ENCODE data around the gene P3R3URF.
A peak's percentile ranks its signal among the peaks of the same experiment; 100 is the strongest.

The P3R3URF gene

DNA sequence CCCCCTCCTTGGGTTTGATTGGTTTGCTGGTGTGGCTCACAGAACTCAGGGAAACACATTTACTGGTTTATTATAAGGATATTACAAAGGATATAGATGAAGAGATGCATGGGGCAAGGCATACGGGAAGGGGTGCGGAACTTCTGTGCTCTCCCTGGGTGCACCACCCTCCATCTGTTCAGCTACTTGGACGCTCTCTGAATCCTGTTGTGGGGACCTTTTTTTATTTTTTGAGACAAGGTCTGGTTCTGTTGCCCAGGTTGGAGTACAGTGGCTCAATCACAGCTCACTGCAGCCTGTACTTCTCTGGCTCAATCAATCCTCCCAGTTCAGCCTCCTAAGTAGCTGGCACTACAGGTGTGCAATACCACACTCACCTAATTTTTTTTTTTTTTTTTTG is 34.3 kb upstream of the P3R3URF start:
- Histone ChIP-seq H3K4me1 (ENCODE audit: control insufficient read depth, insufficient read depth, low read length, poor library complexity, severe bottlenecking) (no peaks in the 10 kb centered on the region), H3K9me3 (ENCODE audit: control insufficient read depth, low read length) (no peaks in the 10 kb centered on the region), H3K27me3 (replicated peaks; ENCODE audit: control insufficient read depth, insufficient read depth, low read length, poor library complexity, severe bottlenecking) (no peaks in the 10 kb centered on the region), H3K4me3 (ENCODE audit: insufficient read depth, low read depth, low read length, poor library complexity, severe bottlenecking) (no peak overlapping the region), H3K36me3 (ENCODE audit: control insufficient read depth, insufficient read depth, low read length) (no peaks in the 10 kb centered on the region), H3K27ac (ENCODE audit: insufficient read depth, low read length, poor library complexity, severe bottlenecking) (no peak overlapping the region)
- no peak for DNase-seq

DNA sequence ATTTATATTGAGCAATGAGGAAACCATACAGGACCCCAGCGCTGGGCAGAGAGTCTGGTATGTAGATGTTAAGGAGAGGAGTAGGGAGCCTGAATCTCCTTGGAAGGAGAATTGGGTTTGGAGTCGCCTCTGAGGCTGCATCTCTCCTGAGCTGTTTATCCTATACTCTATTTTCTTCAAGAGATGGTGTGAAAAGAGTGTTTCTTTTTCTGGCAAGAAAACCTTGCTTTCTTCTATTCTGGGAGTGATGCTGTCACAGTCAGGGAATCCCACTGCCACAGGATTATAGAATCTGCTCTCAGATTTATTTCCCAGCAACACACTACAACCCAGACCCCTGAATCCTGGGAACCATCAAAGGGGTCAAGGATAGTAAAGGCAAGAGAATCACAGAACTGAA is 30.1 kb upstream of the P3R3URF start:
- Histone ChIP-seq H3K27me3 (replicated peaks; ENCODE audit: control insufficient read depth, insufficient read depth, low read length, poor library complexity, severe bottlenecking) (no peaks in the 10 kb centered on the region), H3K4me1 (ENCODE audit: control insufficient read depth, insufficient read depth, low read length, poor library complexity, severe bottlenecking) (peaks cover 7% of the 10 kb centered on the region), H3K27ac (ENCODE audit: insufficient read depth, low read length, poor library complexity, severe bottlenecking) (no peak overlapping the region), H3K36me3 (ENCODE audit: control insufficient read depth, insufficient read depth, low read length) (no peaks in the 10 kb centered on the region), H3K4me3 (ENCODE audit: insufficient read depth, low read depth, low read length, poor library complexity, severe bottlenecking) (no peak overlapping the region), H3K9me3 (ENCODE audit: control insufficient read depth, low read length) (no peaks in the 10 kb centered on the region)
- no peak for DNase-seq

DNA sequence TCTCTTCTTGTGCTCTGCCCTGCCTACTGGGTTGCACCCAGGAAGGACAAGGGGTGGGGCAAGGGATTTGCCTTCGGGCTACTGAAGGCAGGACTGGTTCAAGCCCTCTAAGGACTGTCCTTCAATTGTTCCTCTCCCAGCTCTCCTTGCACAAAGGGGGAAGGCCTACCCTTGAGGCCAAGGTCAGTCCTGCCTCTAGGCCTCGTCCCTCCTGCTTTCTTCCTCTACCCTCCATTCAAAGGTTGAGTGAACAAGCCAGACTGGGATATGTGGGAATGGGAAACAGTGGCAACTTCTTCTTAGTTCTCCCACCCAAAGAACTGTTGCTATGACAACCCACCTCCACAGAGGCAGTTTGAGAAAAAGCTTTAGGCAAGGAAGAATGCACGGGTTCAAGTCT is 29.5 kb upstream of the P3R3URF start:
- no peak for DNase-seq
- Histone ChIP-seq H3K27me3 (replicated peaks; ENCODE audit: control insufficient read depth, insufficient read depth, low read length, poor library complexity, severe bottlenecking) (no peaks in the 10 kb centered on the region), H3K4me1 (ENCODE audit: control insufficient read depth, insufficient read depth, low read length, poor library complexity, severe bottlenecking) (peaks cover 7% of the 10 kb centered on the region), H3K9me3 (ENCODE audit: control insufficient read depth, low read length) (no peaks in the 10 kb centered on the region), H3K36me3 (ENCODE audit: control insufficient read depth, insufficient read depth, low read length) (no peaks in the 10 kb centered on the region), H3K4me3 (ENCODE audit: insufficient read depth, low read depth, low read length, poor library complexity, severe bottlenecking) (no peak overlapping the region), H3K27ac (ENCODE audit: insufficient read depth, low read length, poor library complexity, severe bottlenecking) (no peak overlapping the region)

DNA sequence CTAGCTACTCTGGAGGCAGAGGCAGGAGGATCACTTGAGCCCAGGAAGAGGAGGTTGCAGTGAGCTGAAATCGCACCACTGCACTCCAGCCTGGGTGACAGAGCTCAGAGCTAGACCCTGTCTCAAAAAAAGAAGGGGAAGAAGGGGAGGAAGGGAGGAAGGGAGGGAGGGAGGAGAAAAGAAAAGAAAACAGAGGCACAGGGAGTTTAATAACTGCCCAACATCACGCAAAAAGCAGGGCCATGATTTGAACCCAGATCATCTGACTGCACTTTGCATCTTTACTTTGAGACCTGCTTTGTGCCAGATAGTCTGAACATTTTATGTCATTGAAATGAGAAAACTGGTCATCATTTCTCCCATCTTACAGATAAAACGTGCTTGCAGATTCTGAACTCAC is 28.9 kb upstream of the P3R3URF start:
- no peak overlapping the region for H3K4me3 ChIP-seq (ENCODE audit: insufficient read depth, low read depth, low read length, poor library complexity, severe bottlenecking)
- no peaks in the 10 kb centered on the region for H3K27me3 ChIP-seq (replicated peaks; ENCODE audit: control insufficient read depth, insufficient read depth, low read length, poor library complexity, severe bottlenecking)
- H3K4me1 ChIP-seq (ENCODE audit: control insufficient read depth, insufficient read depth, low read length, poor library complexity, severe bottlenecking), result peaks cover 7% of the 10 kb centered on the region
- H3K36me3 ChIP-seq (ENCODE audit: control insufficient read depth, insufficient read depth, low read length), result no peaks in the 10 kb centered on the region
- no peak overlapping the region for H3K27ac ChIP-seq (ENCODE audit: insufficient read depth, low read length, poor library complexity, severe bottlenecking)
- no peaks in the 10 kb centered on the region for H3K9me3 ChIP-seq (ENCODE audit: control insufficient read depth, low read length)
- no peak for DNase-seq

DNA sequence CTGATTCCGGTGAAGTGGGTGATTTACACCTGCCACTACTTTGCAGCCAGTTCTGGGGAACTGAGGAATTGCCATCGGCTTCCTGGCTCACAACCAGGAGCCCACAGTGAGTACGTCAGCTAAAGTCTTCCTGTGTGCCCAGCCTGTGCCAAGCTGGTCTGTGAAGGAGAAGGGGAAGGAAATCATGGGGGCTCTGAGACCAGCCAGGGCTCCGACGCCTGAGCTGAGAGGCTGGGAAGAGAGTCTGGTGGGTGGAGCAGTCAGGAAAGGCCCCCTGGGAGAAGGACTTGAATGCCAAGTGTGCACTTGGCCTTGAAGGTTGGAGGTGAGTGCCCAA is 28.1 kb upstream of the P3R3URF start:
- H3K36me3 ChIP-seq (ENCODE audit: control insufficient read depth, insufficient read depth, low read length), result no peaks in the 10 kb centered on the region
- no peak overlapping the region for H3K27ac ChIP-seq (ENCODE audit: insufficient read depth, low read length, poor library complexity, severe bottlenecking)
- no peaks in the 10 kb centered on the region for H3K27me3 ChIP-seq (replicated peaks; ENCODE audit: control insufficient read depth, insufficient read depth, low read length, poor library complexity, severe bottlenecking)
- H3K9me3 ChIP-seq (ENCODE audit: control insufficient read depth, low read length), result no peaks in the 10 kb centered on the region
- no peak for DNase-seq
- H3K4me1 ChIP-seq (ENCODE audit: control insufficient read depth, insufficient read depth, low read length, poor library complexity, severe bottlenecking), result peaks cover 7% of the 10 kb centered on the region
- H3K4me3 ChIP-seq (ENCODE audit: insufficient read depth, low read depth, low read length, poor library complexity, severe bottlenecking), result no peak overlapping the region

DNA sequence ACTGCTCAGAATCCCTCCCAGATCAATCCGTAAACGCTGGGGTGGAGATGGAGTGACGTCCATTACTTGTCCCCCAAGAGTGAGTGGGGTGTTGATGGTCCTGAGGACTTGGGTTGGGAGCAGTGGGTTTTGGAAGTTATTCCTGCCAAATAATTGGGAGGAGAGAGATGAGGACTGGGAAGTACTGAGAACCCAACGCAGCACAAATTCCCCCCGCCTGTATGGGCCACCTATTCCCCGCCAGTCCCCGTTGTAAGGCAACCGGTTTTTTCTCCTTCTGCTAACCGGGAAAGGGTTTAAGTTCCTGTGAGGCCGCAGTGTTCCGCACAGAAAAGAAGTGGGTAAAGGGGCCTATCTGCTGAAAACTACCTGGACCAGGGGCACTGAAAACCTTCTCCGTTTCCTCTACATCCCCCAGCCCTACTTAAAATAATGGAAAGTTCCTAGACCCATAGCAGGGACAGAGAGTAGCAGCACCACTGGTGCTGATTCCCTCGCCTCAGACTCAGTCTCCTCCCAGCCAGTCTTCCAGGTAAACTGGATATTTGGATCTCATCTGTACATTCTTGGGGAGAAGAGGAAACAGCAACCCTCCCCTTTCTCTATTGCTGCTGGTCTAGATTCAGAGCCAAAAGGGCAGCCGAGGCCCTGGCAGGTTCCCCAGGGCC is 27.6 kb upstream of the P3R3URF start:
- H3K27ac ChIP-seq (ENCODE audit: insufficient read depth, low read length, poor library complexity, severe bottlenecking), result no peak overlapping the region
- peaks cover 7% of the 10 kb centered on the region for H3K4me1 ChIP-seq (ENCODE audit: control insufficient read depth, insufficient read depth, low read length, poor library complexity, severe bottlenecking)
- no peak for DNase-seq
- no peaks in the 10 kb centered on the region for H3K9me3 ChIP-seq (ENCODE audit: control insufficient read depth, low read length)
- H3K27me3 ChIP-seq (replicated peaks; ENCODE audit: control insufficient read depth, insufficient read depth, low read length, poor library complexity, severe bottlenecking), result no peaks in the 10 kb centered on the region
- no peak overlapping the region for H3K4me3 ChIP-seq (ENCODE audit: insufficient read depth, low read depth, low read length, poor library complexity, severe bottlenecking)
- no peaks in the 10 kb centered on the region for H3K36me3 ChIP-seq (ENCODE audit: control insufficient read depth, insufficient read depth, low read length)

DNA sequence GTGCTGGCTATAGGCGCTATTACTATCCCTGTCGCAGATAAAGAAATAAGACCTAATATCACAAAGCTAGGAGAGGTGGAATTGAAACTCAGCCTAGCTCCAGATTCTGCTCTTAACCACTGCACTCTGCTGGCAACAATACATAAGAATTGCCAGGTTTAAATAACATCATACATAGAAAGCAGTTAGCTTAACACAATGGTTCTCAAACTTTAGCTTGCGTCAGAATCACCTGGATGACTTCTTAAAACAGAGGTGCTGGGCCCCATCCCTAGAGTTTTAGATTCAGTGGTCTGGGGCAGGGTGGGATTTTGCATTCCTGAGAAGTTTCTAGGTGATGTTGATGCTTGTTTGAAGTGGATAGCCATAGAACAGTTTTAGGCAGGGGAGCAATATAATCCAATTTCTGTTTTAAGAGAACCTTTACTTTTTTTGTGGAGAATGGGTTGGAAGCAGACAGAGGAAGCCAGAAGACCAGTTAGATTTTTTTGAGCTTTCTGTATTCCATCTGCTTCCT is 23.0 kb upstream of the P3R3URF start:
- peaks cover 14% of the 10 kb centered on the region for H3K4me1 ChIP-seq (ENCODE audit: control insufficient read depth, insufficient read depth, low read length, poor library complexity, severe bottlenecking)
- DNase-seq, result no peak
- peaks cover 17% of the 10 kb centered on the region for H3K36me3 ChIP-seq (ENCODE audit: control insufficient read depth, insufficient read depth, low read length)
- H3K27ac ChIP-seq (ENCODE audit: insufficient read depth, low read length, poor library complexity, severe bottlenecking), result no peak overlapping the region
- H3K9me3 ChIP-seq (ENCODE audit: control insufficient read depth, low read length), result no peaks in the 10 kb centered on the region
- H3K27me3 ChIP-seq (replicated peaks; ENCODE audit: control insufficient read depth, insufficient read depth, low read length, poor library complexity, severe bottlenecking), result no peaks in the 10 kb centered on the region
- H3K4me3 ChIP-seq (ENCODE audit: insufficient read depth, low read depth, low read length, poor library complexity, severe bottlenecking), result no peak overlapping the region

DNA sequence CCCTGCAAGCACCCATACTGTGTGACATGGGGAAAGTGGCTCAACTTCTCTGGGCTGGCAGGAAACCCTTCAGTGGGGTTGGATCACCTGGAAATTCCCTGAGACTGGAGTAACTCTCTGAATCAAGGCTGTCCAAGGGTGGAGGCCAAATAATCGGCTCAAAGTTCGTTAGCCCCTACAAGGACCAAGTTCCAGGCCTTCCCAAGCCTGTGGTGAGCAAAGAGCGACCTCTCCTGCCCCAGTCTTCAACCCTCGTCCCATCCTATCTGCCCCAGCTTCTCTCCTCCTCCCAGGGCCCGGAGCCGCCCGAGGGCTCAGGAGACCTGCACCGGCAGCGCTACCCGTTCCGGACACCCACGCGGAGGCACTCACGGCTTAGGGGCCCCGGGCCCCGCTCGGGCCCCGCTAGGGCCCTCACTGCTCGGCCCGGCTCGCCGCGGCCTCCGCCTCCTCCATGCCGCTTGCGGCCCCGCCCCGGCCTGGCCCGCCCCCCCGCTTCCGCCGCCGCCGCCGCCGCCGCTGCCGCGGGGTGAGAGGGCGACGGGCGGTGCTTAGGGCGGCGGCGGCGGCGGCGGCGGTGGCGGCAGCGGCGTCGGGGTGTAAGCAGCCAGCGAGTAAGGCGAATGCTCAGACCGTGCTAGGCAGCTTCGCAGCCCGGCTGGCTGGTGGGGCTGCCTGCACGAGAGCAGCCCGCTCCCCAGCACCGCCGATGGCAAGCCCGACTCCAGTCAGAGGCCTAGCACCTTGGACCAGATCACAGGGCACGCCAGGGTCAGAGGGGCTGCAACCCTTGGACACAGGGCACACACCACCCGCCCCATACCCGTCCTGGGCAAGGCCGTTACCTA is 21.9 kb upstream of the P3R3URF start, which contains the start of gene POMGNT1:
Gene POMGNT1, minus strand, starts transcription at position 471 of the 848 bp plus-strand sequence. CDS start 613 bp downstream, outside the sequence.
- H3K36me3 ChIP-seq (ENCODE audit: control insufficient read depth, insufficient read depth, low read length), result peaks cover 27% of the 10 kb centered on the region
- no peaks in the 10 kb centered on the region for H3K9me3 ChIP-seq (ENCODE audit: control insufficient read depth, low read length)
- peak within 1 kb of the TSS; percentile 65 for H3K4me3 ChIP-seq (ENCODE audit: insufficient read depth, low read depth, low read length, poor library complexity, severe bottlenecking)
- H3K27ac ChIP-seq (ENCODE audit: insufficient read depth, low read length, poor library complexity, severe bottlenecking), result peak within 1 kb of the TSS; percentile 61
- H3K27me3 ChIP-seq (replicated peaks; ENCODE audit: control insufficient read depth, insufficient read depth, low read length, poor library complexity, severe bottlenecking), result no peaks in the 10 kb centered on the region
- DNase-seq, result peak; percentile 56 to 62 (median 59)
- H3K4me1 ChIP-seq (ENCODE audit: control insufficient read depth, insufficient read depth, low read length, poor library complexity, severe bottlenecking), result peaks cover 9% of the 10 kb centered on the region

DNA sequence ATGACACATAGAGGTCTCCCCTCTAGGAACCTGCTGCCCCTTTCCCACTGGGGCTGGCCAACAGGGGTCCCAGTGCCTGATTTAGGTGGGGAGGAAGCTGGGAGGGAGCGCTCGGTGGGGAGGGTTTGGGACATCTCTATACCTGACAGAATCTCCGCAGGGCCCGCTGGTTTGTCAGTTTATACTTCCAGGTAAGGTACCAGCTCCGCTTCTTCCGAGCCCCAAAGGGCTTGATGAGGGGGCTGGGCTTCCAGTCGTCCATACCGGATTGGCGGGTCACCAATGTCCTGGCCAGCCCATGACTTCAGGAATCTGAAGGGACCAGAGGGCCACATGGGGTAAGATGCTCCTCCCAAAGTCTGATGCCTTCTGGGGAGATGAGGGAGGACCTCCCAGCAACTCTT is 21.3 kb upstream of the P3R3URF start:
- DNase-seq, result no peak
- Histone ChIP-seq H3K36me3 (ENCODE audit: control insufficient read depth, insufficient read depth, low read length) (peaks cover 29% of the 10 kb centered on the region), H3K27ac (ENCODE audit: insufficient read depth, low read length, poor library complexity, severe bottlenecking) (peak overlapping the region; percentile 61), H3K9me3 (ENCODE audit: control insufficient read depth, low read length) (no peaks in the 10 kb centered on the region), H3K27me3 (replicated peaks; ENCODE audit: control insufficient read depth, insufficient read depth, low read length, poor library complexity, severe bottlenecking) (no peaks in the 10 kb centered on the region), H3K4me1 (ENCODE audit: control insufficient read depth, insufficient read depth, low read length, poor library complexity, severe bottlenecking) (peaks cover 7% of the 10 kb centered on the region), H3K4me3 (ENCODE audit: insufficient read depth, low read depth, low read length, poor library complexity, severe bottlenecking) (peak overlapping the region; percentile 59)

DNA sequence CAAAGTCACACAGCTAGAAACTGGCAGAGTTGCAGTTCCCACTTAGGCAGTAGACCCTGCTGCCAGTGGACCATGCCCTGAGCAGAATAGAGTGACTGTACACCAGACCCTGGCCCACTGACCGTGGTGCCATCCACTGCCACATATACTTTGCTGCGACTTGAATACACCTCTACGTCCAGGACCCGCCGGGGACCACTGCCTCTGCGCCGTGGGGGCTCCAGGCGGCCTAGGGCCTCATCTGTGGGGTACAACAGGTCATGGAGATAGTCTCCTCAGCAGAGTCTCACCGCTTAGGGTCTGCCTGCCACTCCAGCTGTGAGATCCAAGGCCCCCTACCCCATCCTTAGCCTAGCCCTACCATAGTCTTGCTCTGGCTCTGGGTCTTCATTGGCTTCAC is 20.3 kb upstream of the P3R3URF start:
- Histone ChIP-seq H3K27ac (ENCODE audit: insufficient read depth, low read length, poor library complexity, severe bottlenecking) (no peak overlapping the region), H3K27me3 (replicated peaks; ENCODE audit: control insufficient read depth, insufficient read depth, low read length, poor library complexity, severe bottlenecking) (no peaks in the 10 kb centered on the region), H3K9me3 (ENCODE audit: control insufficient read depth, low read length) (no peaks in the 10 kb centered on the region), H3K4me1 (ENCODE audit: control insufficient read depth, insufficient read depth, low read length, poor library complexity, severe bottlenecking) (peaks cover 7% of the 10 kb centered on the region), H3K36me3 (ENCODE audit: control insufficient read depth, insufficient read depth, low read length) (peaks cover 38% of the 10 kb centered on the region), H3K4me3 (ENCODE audit: insufficient read depth, low read depth, low read length, poor library complexity, severe bottlenecking) (no peak overlapping the region)
- no peak for DNase-seq

All from effector memory CD4-positive, alpha-beta T cell (primary cell).